Activated T-cell treated with anti-CD3 and anti-CD28 coated beads, Interleukin-2, amount 50 U/mL, for 72 hours (primary cell): Measurements from ENCODE around the gene GREB1. TPM values are rescaled to one million over a fixed set of nuclear protein-coding genes. Genes with fewer than 3 reads are reported as not detected.
A peak's percentile ranks its signal among the peaks of the same experiment; 100 is the strongest.
"Not testable (repeated sequence)": the region's sequence is repeated elsewhere in the genome, so short reads cannot be mapped to it uniquely, and the experiment has no call there.

Experiments
- ATAC-seq, 2 donors: fragments of 150-1000 bp; cut with Tn5 transposase; replicated peaks in 1 of 2; 2 replicates each; pipeline ENCODE4 v1.10.0; 2021; ENCODE audit warnings: moderate library complexity in 2 of 2, mild to moderate bottlenecking in 1 of 2
- DNase-seq, 2 donors: peaks; one replicate each; pipeline ENCODE4 v3.0.0; 2021 to 2022; ENCODE audit warnings: mixed read lengths in 1 of 2
- H3K27ac Mint-ChIP-seq: one replicate; pipeline ENCODE4 v1.8.0; 2022; ENCODE audit warnings: mild to moderate bottlenecking, moderate library complexity, mixed read lengths
- H3K27me3 Mint-ChIP-seq: one replicate; pipeline ENCODE4 v1.8.0; 2022; ENCODE audit warnings: low read depth, mixed read lengths
- H3K36me3 Mint-ChIP-seq, 2 donors: one replicate each; pipeline ENCODE4 v1.8.0; 2022; ENCODE audit warnings: mixed read lengths in 2 of 2, mild to moderate bottlenecking in 1 of 2; ENCODE audit not compliant: insufficient read depth in 2 of 2
- H3K4me1 Mint-ChIP-seq: one replicate; pipeline ENCODE4 v1.8.0; 2022; ENCODE audit warnings: low read depth, mixed read lengths
- H3K4me3 Mint-ChIP-seq, 2 donors: one replicate each; pipeline ENCODE4 v1.8.0; 2022; ENCODE audit warnings: mild to moderate bottlenecking in 2 of 2, mixed read lengths in 2 of 2, moderate library complexity in 2 of 2
- H3K9me3 Mint-ChIP-seq, 2 donors: one replicate each; pipeline ENCODE4 v1.8.0; 2022; ENCODE audit warnings: mixed read lengths in 2 of 2
- total RNA-seq, 2 donors: library from RNA; stranded (reverse); gene quantifications; one replicate each; pipeline ENCODE4 v1.2.3, GENCODE V29; 2022

Gene GREB1
- total RNA-seq, 2 donors from 2014 or later, result 2.2 to 2.4 TPM

- H3K27me3 Mint-ChIP-seq, result peaks cover 13% of the 10 kb centered on the region
- not testable (repeated sequence) for H3K4me3 Mint-ChIP-seq, H3K27ac Mint-ChIP-seq, H3K36me3 Mint-ChIP-seq, DNase-seq, H3K9me3 Mint-ChIP-seq, H3K4me1 Mint-ChIP-seq, ATAC-seq
Measured at GRCh38 chr2:11660396-11660795, 126.6 kb downstream of the GREB1 start.

GRCh38 chr2:11661891-11662435, 128.1 kb downstream of the GREB1 start:
- H3K9me3 Mint-ChIP-seq, result peaks cover 2 to 3% of the 10 kb centered on the region in 2 donors
- DNase-seq (no peak), ATAC-seq (no peak)
- H3K4me1 Mint-ChIP-seq, result no peaks in the 10 kb centered on the region
- no peak overlapping the region for H3K4me3 Mint-ChIP-seq
- H3K27ac Mint-ChIP-seq, result no peak overlapping the region
- peaks cover 3 to 5% of the 10 kb centered on the region in 2 donors for H3K36me3 Mint-ChIP-seq
- H3K27me3 Mint-ChIP-seq, result peaks cover 10% of the 10 kb centered on the region

- Mint-ChIP-seq H3K4me3 (no peak overlapping the region), H3K4me1 (no peaks in the 10 kb centered on the region), H3K27ac (no peak overlapping the region), H3K9me3 (peaks cover 2 to 3% of the 10 kb centered on the region in 2 donors), H3K27me3 (peaks cover 17% of the 10 kb centered on the region), H3K36me3 (peaks cover 3 to 5% of the 10 kb centered on the region in 2 donors)
- ATAC-seq (no peak), DNase-seq (no peak)
Measured at GRCh38 chr2:11662882-11663281, 129.0 kb downstream of the GREB1 start.

- Mint-ChIP-seq H3K36me3 (peaks cover 3 to 5% of the 10 kb centered on the region in 2 donors), H3K9me3 (peaks cover 2 to 3% of the 10 kb centered on the region in 2 donors), H3K27ac (no peak overlapping the region), H3K4me1 (no peaks in the 10 kb centered on the region), H3K4me3 (no peak overlapping the region), H3K27me3 (peaks cover 20% of the 10 kb centered on the region)
- ATAC-seq (no peak), DNase-seq (no peak)
Measured at GRCh38 chr2:11663427-11663826, 129.6 kb downstream of the GREB1 start.

GRCh38 chr2:11665028-11665427, 131.2 kb downstream of the GREB1 start:
- H3K4me1 Mint-ChIP-seq, result no peaks in the 10 kb centered on the region
- peaks cover 28% of the 10 kb centered on the region for H3K27me3 Mint-ChIP-seq
- H3K4me3 Mint-ChIP-seq, result no peak overlapping the region
- peaks cover 5 to 7% of the 10 kb centered on the region in 2 donors for H3K36me3 Mint-ChIP-seq
- no peak overlapping the region for H3K27ac Mint-ChIP-seq
- ATAC-seq, result no peak
- DNase-seq, result no peak
- peaks cover 2 to 3% of the 10 kb centered on the region in 2 donors for H3K9me3 Mint-ChIP-seq

GRCh38 chr2:11665510-11666362, 131.9 kb downstream of the GREB1 start:
- Mint-ChIP-seq H3K27me3 (peaks cover 33% of the 10 kb centered on the region), H3K4me3 (no peak overlapping the region), H3K27ac (no peak overlapping the region), H3K9me3 (peaks cover 2 to 3% of the 10 kb centered on the region in 2 donors), H3K36me3 (peaks cover 5 to 7% of the 10 kb centered on the region in 2 donors), H3K4me1 (peaks cover 4% of the 10 kb centered on the region)
- DNase-seq, result no peak
- no peak for ATAC-seq

- Mint-ChIP-seq H3K4me1 (peaks cover 4% of the 10 kb centered on the region), H3K4me3 (no peak overlapping the region), H3K27ac (no peak overlapping the region), H3K27me3 (peaks cover 30% of the 10 kb centered on the region), H3K9me3 (peaks cover 2 to 3% of the 10 kb centered on the region in 2 donors), H3K36me3 (peaks cover 3 to 4% of the 10 kb centered on the region in 2 donors)
- DNase-seq, result no peak
- no peak for ATAC-seq
Measured at GRCh38 chr2:11667194-11667593, 133.3 kb downstream of the GREB1 start.

- ATAC-seq, result no peak
- no peak overlapping the region for H3K4me3 Mint-ChIP-seq
- no peak overlapping the region for H3K27ac Mint-ChIP-seq
- DNase-seq, result no peak
- peaks cover 38% of the 10 kb centered on the region for H3K27me3 Mint-ChIP-seq
- H3K36me3 Mint-ChIP-seq, result peaks cover 2 to 3% of the 10 kb centered on the region in 2 donors
- H3K4me1 Mint-ChIP-seq, result peaks cover 8% of the 10 kb centered on the region
- H3K9me3 Mint-ChIP-seq, result peaks cover 0 to 1% of the 10 kb centered on the region in 2 donors
Measured at GRCh38 chr2:11667866-11668637, 134.2 kb downstream of the GREB1 start.

GRCh38 chr2:11669454-11670291, 135.8 kb downstream of the GREB1 start, which contains the start of gene NTSR2:
NTSR2 (minus strand) TSS chr2:11670195; CDS start chr2:11670129, 66 bp downstream.
- peaks cover 53% of the 10 kb centered on the region for H3K27me3 Mint-ChIP-seq
- H3K4me3 Mint-ChIP-seq, result no peak within 1 kb of the TSS
- peak; percentile 33 to 45 for DNase-seq
- H3K36me3 Mint-ChIP-seq, result peaks cover 1 to 2% of the 10 kb centered on the region in 2 donors
- H3K9me3 Mint-ChIP-seq, result no peaks in the 10 kb centered on the region
- peaks cover 10% of the 10 kb centered on the region for H3K4me1 Mint-ChIP-seq
- no peak within 1 kb of the TSS for H3K27ac Mint-ChIP-seq
- peak; percentile 71 to 75 for ATAC-seq

GRCh38 chr2:11672407-11672806, 138.6 kb downstream of the GREB1 start:
- H3K9me3 Mint-ChIP-seq, result no peaks in the 10 kb centered on the region
- H3K4me3 Mint-ChIP-seq, result no peak overlapping the region
- DNase-seq, result no peak
- H3K36me3 Mint-ChIP-seq, result peaks cover 1 to 2% of the 10 kb centered on the region in 2 donors
- H3K27ac Mint-ChIP-seq, result no peak overlapping the region
- no peak for ATAC-seq
- peaks cover 75% of the 10 kb centered on the region for H3K27me3 Mint-ChIP-seq
- peaks cover 10% of the 10 kb centered on the region for H3K4me1 Mint-ChIP-seq

GRCh38 chr2:11674983-11675382, 141.1 kb downstream of the GREB1 start:
- H3K27me3 Mint-ChIP-seq, result peaks cover 76% of the 10 kb centered on the region
- no peaks in the 10 kb centered on the region for H3K36me3 Mint-ChIP-seq
- H3K4me3 Mint-ChIP-seq, result no peak overlapping the region
- H3K4me1 Mint-ChIP-seq, result peaks cover 10% of the 10 kb centered on the region
- H3K9me3 Mint-ChIP-seq, result no peaks in the 10 kb centered on the region
- no peak for DNase-seq
- H3K27ac Mint-ChIP-seq, result no peak overlapping the region
- no peak for ATAC-seq

GRCh38 chr2:11675423-11676112, 141.7 kb downstream of the GREB1 start:
- no peak for DNase-seq
- Mint-ChIP-seq H3K4me3 (no peak overlapping the region), H3K9me3 (no peaks in the 10 kb centered on the region), H3K4me1 (peaks cover 5% of the 10 kb centered on the region), H3K27ac (no peak overlapping the region), H3K36me3 (no peaks in the 10 kb centered on the region), H3K27me3 (peaks cover 70% of the 10 kb centered on the region)
- ATAC-seq, result no peak
